Keratinocyte (primary cell): ENCODE measurements around the gene THBD. TPM values are rescaled to one million over a fixed set of nuclear protein-coding genes. Genes with fewer than 3 reads are reported as not detected.

ENCODE experiments used
- DNase-seq: peaks from one replicate; pipeline ENCODE4 v3.0.0-alpha.2; 2011; ENCODE audit warnings: low read depth, missing footprints, low spot score
- FAIRE-seq: peaks from 2 replicates; lab custom pipeline; 2011; peaks lifted over from hg19 to GRCh38; lab: Jason Lieb, UNC
- H2AFZ ChIP-seq: 2 replicates; pipeline ENCODE4 v1.6.0; 2012; ENCODE audit warnings: low read length, control low read depth, inconsistent platforms; ENCODE audit not compliant: control insufficient read depth
- H3K27ac ChIP-seq: 2 replicates; pipeline ENCODE4 v1.5.1; 2011; ENCODE audit warnings: low read length; ENCODE audit not compliant: control insufficient read depth, insufficient read depth
- H3K27me3 ChIP-seq: 3 replicates; pipeline ENCODE4 v1.6.0; 2011; ENCODE audit warnings: low read length; ENCODE audit not compliant: control insufficient read depth, insufficient read depth; ENCODE audit errors: extremely low read depth
- H3K36me3 ChIP-seq, 2 experiments: 2 replicates in 1 of 2; 3 replicates in 1 of 2; pipeline ENCODE4 v1.5.1; 2011; ENCODE audit warnings: low read length in 2 of 2, mild to moderate bottlenecking in 1 of 2; ENCODE audit not compliant: control insufficient read depth in 2 of 2, insufficient read depth in 2 of 2; ENCODE audit errors: extremely low read depth in 1 of 2
- H3K4me1 ChIP-seq: 3 replicates; pipeline ENCODE4 v1.5.1; 2011; ENCODE audit warnings: low read length; ENCODE audit not compliant: control insufficient read depth, insufficient read depth; ENCODE audit errors: extremely low read depth
- H3K4me2 ChIP-seq: 3 replicates; pipeline ENCODE4 v1.6.0; 2011; ENCODE audit warnings: low read depth, low read length; ENCODE audit not compliant: control insufficient read depth, insufficient read depth; ENCODE audit errors: extremely low read depth
- H3K4me3 ChIP-seq, 3 experiments: fragments of 200-600 bp in 1 of 3; sonication (generic) in 1 of 3; 2 replicates in 2 of 3; 3 replicates in 1 of 3; pipeline ENCODE4 v1.5.1; 2011 to 2016; ENCODE audit warnings: low read length in 3 of 3, mild to moderate bottlenecking in 3 of 3, control low read depth in 2 of 3, inconsistent platforms in 1 of 3, low read depth in 1 of 3, mixed read lengths in 1 of 3, mixed run types in 1 of 3, moderate library complexity in 1 of 3; ENCODE audit not compliant: control insufficient read depth in 2 of 3, insufficient read depth in 2 of 3; ENCODE audit errors: extremely low read depth in 1 of 3
- H3K79me2 ChIP-seq: 2 replicates; pipeline ENCODE4 v1.6.0; 2012; ENCODE audit warnings: low read length; ENCODE audit not compliant: control insufficient read depth, insufficient read depth
- H3K9ac ChIP-seq: 3 replicates; pipeline ENCODE4 v1.6.0; 2011; ENCODE audit warnings: low read length; ENCODE audit not compliant: control insufficient read depth, insufficient read depth; ENCODE audit errors: extremely low read depth
- H3K9me1 ChIP-seq: 3 replicates; pipeline ENCODE4 v1.6.0; 2011; ENCODE audit warnings: low read length; ENCODE audit not compliant: control insufficient read depth, insufficient read depth; ENCODE audit errors: extremely low read depth
- H3K9me3 ChIP-seq: 2 replicates; pipeline ENCODE4 v1.5.1; 2012; ENCODE audit warnings: low read depth, low read length; ENCODE audit not compliant: control insufficient read depth
- H4K20me1 ChIP-seq: 3 replicates; pipeline ENCODE4 v1.6.0; 2011; ENCODE audit warnings: low read length; ENCODE audit not compliant: control insufficient read depth, insufficient read depth; ENCODE audit errors: extremely low read depth
- CTCF ChIP-seq, 3 experiments: IDR thresholded peaks in 1 of 3; conservative IDR thresholded peaks in 1 of 3; optimal IDR thresholded peaks in 1 of 3; 2 replicates in 2 of 3; 3 replicates in 1 of 3; pipeline versions ENCODE3 to v1.5.1; 2011; ENCODE audit warnings: low read length in 3 of 3, mild to moderate bottlenecking in 3 of 3, moderate library complexity in 2 of 3, control low read depth in 1 of 3, inconsistent platforms in 1 of 3; ENCODE audit not compliant: insufficient read depth in 2 of 3; ENCODE audit errors: extremely low read depth in 1 of 3
- EZH2 ChIP-seq: IDR thresholded peaks from one replicate; pipeline ENCODE4 v1.6.1; 2012; ENCODE audit warnings: inconsistent platforms, mild to moderate bottlenecking, low read length, moderate library complexity
- dilution Hi-C: fragments of 300-500 bp; cut with MboI; formaldehyde crosslinking; loops from one replicate; pipeline ENCODE4 v1.7.0; 2020; ENCODE audit warnings: low sequenced_read_pairs; ENCODE audit not compliant: extremely low pct_ligation_motif_present
- polyA plus RNA-seq, 5 experiments: library from polyadenylated mRNA; depleted of rRNA in 3 of 5; stranded (reverse) in 3 of 5; stranded (forward) in 1 of 5; unstranded in 1 of 5; fragments of >200 nt; gene quantifications; 1 replicate in 1 of 5; 2 replicates in 3 of 5; 3 replicates in 1 of 5; pipeline versions ENCODE4 v1.2.1 to v1.2.3, GENCODE V29; 2011 to 2012; ENCODE audit warnings: missing spikeins in 2 of 5, low read depth in 1 of 5, low replicate concordance in 1 of 5

The THBD gene
- polyA plus RNA-seq, 1 donor (not counting 4 experiments of a cell fraction or from before 2014, with no cell fraction given): 4.7 TPM

GRCh38 chr20:22998476-22998875 is 51.0 kb downstream of the THBD start:
- Histone ChIP-seq H4K20me1 (no peaks in the 10 kb centered on the region), H3K9me1 (no peaks in the 10 kb centered on the region), H3K9me3 (no peaks in the 10 kb centered on the region), H2AFZ (no peak overlapping the region), H3K4me1 (no peaks in the 10 kb centered on the region), H3K27ac (no peak overlapping the region), H3K27me3 (no peaks in the 10 kb centered on the region), H3K4me3 (no peak overlapping the region), H3K79me2 (no peaks in the 10 kb centered on the region), H3K36me3 (no peaks in the 10 kb centered on the region), H3K9ac (no peak overlapping the region), H3K4me2 (no peak overlapping the region)
- TF ChIP-seq EZH2 (no peak), CTCF (optimal IDR thresholded peaks at IDR 0.05 in 1 of 3, IDR thresholded peaks at IDR 0.05 in 1 of 3, conservative IDR thresholded peaks at IDR 0.05 in 1 of 3; ENCODE audit: extremely low read depth in 1 of 3, insufficient read depth in 2 of 3, low read length in 3 of 3) (no peak)
- DNase-seq: no peak
- no peak for FAIRE-seq
- dilution Hi-C loops: no loop called here

GRCh38 chr20:22995923-22996322 is 53.5 kb downstream of the THBD start:
- no peaks in the 10 kb centered on the region for H3K9me3 ChIP-seq
- H3K36me3 ChIP-seq: no peaks in the 10 kb centered on the region
- no peak overlapping the region for H3K4me3 ChIP-seq
- no peak overlapping the region for H3K9ac ChIP-seq
- H3K4me1 ChIP-seq: no peaks in the 10 kb centered on the region
- no peaks in the 10 kb centered on the region for H3K9me1 ChIP-seq
- H4K20me1 ChIP-seq: no peaks in the 10 kb centered on the region
- DNase-seq: no peak
- no peak overlapping the region for H3K27ac ChIP-seq
- no peak overlapping the region for H3K4me2 ChIP-seq
- H3K79me2 ChIP-seq: no peaks in the 10 kb centered on the region
- no peaks in the 10 kb centered on the region for H3K27me3 ChIP-seq
- no peak for TF ChIP-seq EZH2
- TF ChIP-seq CTCF (optimal IDR thresholded peaks at IDR 0.05 in 1 of 3, IDR thresholded peaks at IDR 0.05 in 1 of 3, conservative IDR thresholded peaks at IDR 0.05 in 1 of 3; ENCODE audit: extremely low read depth in 1 of 3, insufficient read depth in 2 of 3, low read length in 3 of 3): no peak
- dilution Hi-C loops: no loop called here
- FAIRE-seq: no peak
- H2AFZ ChIP-seq: no peak overlapping the region

Other genes with a start within 250 kb of the THBD start
- gene SSTR4, start 14.4 kb downstream of the THBD start, polyA plus RNA-seq: not detected in 3 replicates
- 0.01 TPM in 1 of 3 replicates, not detected in the others for gene CD93, start 36.7 kb upstream of the THBD start, polyA plus RNA-seq